Fibroblast of upper back skin (primary cell): ENCODE results near the gene WRAP53.

ENCODE experiments used
- DNase-seq: peaks from one replicate; pipeline ENCODE4 v3.0.0-alpha.2; 2013

WRAP53 gene

GRCh38 chr17:7684851-7685532 lies 3.3 kb upstream of the WRAP53 start:
- DNase-seq, result no peak

GRCh38 chr17:7685533-7686221 lies 2.6 kb upstream of the WRAP53 start:
- peak; percentile 92 for DNase-seq

DNA sequence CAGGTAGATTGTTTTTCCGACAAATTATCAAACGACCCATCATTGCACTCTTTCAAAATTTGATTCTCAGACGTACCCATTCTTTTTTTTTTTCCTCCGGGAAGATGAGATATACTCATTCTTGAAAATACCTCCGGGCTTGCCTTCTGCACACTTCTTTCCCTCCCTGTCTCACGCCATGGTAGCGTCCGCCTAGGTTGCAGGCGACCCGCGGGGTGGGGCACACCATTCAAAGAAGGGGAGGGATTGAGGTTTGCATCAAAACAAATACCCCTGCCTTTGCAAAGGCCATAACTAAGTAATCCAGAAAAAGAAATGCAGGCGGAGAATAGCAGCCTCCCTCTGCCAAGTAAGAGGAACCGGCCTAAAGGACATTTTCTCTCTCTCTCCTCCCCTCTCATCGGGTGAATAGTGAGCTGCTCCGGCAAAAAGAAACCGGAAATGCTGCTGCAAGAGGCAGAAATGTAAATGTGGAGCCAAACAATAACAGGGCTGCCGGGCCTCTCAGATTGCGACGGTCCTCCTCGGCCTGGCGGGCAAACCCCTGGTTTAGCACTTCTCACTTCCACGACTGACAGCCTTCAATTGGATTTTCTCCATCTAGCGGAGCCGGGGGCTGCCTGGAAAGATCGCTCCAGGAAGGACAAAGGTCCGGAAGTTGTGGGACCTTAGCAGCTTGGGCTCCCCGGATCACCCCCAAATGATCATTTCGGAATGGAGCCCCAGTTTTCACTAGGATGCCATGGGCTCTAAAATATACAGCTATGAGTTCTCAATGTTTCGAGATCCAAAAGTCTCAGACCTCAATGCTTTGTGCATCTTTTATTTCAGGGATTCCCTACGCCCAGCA lies 1.8 kb upstream of the WRAP53 start:
- DNase-seq, result peak; percentile 78

GRCh38 chr17:7687072-7687907 lies 987 bp upstream of the WRAP53 start, which contains the start of gene TP53:
TP53 (minus strand) TSS chr17:7687490; CDS start chr17:7676594, 10,896 bp downstream.
- peak; percentile 95 for DNase-seq

- no peak for DNase-seq
Measured at GRCh38 chr17:7688808-7689316, 585 bp downstream of the WRAP53 start.

DNA sequence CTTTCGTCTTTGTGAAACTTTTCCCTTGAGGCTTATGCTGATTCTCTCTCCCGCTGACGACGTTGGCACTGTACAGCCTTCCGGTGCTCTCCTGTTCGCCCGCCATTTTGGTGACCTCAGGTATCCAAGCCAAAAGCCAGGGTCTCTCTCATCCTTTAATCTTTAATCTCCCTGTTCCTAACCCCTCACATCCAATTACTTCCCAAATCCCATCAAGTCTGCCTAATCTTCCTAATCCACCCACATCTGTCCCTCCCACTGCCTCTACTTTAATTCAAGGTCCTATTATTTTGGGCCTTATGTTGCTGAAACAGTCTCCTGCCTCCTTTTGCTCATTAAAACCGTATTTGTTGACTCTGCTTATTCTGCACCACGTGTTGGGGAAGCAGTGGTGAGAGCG lies 7.3 kb downstream of the WRAP53 start:
- no peak for DNase-seq

- no peak for DNase-seq
Measured at GRCh38 chr17:7697828-7698588, 9.7 kb downstream of the WRAP53 start.

- no peak for DNase-seq
Measured at GRCh38 chr17:7700510-7700909, 12.2 kb downstream of the WRAP53 start.

DNA sequence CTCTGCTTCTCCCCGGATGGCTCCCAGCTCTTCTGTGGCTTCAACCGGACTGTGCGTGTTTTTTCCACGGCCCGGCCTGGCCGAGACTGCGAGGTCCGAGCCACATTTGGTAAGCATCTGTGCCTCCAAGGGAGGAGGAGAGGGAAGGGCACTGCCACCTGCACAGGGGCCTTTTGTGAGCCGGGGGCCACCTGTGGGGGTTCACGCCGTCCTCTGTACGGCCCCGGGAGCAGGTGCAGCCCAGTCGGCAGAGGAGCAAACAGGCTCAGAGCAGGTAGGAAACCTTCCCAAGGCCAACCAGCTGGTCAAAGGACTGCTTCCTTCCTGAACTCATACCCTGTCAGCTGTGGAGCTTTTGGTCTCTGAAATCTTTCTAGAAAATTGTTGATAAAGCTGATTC lies 13.4 kb downstream of the WRAP53 start:
- no peak for DNase-seq

DNA sequence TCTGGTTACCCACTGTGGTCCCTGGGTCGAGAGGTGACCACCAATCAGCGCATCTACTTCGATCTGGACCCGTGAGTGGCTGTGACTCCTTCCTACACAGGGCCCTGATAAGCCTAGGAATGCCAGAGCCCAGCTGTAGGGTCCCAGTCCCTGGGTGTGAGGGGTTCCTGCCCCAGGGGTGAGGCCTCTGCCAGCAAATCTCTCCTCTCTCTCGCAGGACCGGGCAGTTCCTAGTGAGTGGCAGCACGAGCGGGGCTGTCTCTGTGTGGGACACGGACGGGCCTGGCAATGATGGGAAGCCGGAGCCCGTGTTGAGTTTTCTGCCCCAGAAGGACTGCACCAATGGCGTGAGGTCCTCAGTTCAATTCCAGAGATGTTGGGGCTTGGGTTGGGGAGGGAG lies 14.5 kb downstream of the WRAP53 start:
- no peak for DNase-seq

DNA sequence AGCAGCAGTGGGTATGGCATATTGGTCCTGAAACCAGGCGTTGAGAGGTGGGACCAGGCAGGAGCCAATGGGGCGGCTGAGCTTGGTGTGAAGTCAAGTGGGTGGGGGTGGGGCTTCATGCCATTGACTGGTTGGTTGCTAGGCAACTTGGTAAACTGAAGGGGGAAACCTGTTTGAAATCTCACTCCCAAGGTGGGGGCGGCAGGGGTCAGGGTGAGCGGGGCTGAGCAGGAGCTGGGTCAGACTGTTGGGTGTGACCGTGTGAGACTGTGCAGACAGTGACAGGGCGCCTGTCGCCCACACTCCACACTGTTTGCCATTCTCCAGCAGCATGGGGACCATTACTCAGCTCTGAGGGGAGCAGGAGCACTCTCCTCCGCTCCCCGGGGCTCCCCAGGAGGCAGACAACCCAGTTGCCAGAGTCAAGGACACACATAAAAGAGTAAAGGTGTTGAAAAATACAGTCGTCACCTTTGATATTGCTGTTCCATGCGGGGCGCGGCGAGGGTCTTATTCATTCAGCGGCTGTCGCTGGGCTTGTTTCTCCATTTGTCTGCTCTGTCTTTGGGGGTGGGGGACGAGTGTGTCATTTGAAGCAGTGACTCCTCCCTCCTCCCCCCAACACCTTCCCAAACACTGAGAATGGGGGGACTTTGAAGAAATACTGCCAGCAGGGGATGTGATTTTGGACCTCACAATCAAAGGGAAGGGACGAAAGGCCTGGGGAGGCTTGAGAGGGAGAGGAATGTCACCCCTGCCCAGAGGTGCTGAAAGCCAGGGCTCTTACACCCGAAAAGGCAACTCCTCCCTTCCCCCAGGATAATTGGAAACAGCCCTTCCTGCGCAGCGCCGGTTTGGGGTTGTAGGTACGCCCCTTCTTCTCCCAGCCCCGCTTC lies 15.6 kb downstream of the WRAP53 start:
- DNase-seq, result peak; percentile 56

DNA sequence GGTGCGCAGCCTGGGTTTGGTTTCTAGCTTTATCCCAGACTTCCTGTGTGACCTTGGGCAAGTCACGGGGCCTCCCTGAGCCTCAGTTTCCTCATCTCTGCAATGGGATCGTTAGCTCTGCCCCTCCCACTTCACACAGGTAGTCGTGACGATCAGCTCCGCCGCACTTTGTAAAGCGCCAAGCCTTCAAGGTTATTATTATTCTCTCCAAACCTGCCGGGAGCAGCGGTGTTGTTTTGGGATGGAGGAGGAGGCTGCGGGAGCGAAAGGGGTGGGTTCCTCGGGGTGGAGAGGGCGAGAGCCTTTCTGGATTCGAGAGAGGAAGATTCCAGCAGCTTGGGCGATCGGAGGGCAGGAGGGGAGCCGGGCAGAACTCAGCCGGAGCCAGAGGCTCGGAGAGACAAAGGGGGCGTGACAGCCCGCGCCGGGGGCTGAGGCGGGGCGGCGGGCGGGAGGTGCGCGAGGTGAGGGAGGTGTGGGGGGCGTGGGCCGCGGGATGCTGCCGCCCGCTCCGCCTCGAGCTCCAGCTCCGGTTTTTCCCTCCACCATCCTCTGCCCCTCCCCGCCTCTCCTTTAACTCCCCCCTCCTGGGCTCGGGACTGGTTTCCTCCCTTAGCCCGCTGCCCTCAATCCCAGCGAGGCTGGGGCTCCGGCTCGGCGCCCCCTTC lies 16.5 kb downstream of the WRAP53 start, which contains the start of gene EFNB3:
EFNB3 (plus strand) TSS at position 602 of the 668 bp plus-strand sequence. CDS start 397 bp downstream, outside the sequence.
- peak; percentile 53 for DNase-seq

DNA sequence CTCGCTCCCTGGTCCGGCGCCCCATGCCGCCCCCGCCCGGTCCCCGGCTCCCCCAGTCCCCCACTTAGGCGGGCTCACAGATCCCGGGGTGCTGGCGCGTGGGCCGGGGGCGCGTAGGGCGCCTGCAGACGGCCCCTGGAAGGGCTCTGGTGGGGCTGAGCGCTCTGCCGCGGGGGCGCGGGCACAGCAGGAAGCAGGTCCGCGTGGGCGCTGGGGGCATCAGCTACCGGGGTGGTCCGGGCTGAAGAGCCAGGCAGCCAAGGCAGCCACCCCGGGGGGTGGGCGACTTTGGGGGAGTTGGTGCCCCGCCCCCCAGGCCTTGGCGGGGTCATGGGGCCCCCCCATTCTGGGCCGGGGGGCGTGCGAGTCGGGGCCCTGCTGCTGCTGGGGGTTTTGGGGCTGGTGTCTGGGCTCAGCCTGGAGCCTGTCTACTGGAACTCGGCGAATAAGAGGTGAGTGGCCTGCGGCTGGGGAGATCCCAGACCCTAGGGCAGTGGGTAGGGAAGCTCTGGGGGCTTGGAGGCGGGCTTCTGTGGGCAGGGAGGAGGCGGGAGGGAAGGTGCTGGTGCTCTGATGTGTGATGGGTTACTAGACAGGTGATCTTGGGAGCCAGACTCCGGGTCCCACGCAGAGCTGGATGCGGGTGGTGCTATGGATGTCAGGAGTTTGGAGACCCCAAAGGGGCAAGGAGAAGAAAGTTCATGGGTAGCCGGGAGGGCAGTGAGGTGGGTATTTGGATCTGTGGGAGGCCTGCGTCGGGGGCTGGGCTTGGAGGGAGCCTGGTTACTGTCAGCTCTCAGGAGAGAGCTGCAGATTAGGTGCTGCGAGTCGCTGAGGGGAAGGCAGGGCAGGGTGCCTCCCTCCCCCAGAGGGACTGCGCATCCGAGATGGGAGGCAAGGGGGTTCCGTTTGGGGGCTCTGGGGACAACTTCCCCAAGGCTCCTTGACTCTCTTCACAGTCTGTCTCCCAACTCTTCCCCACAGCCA lies 17.3 kb downstream of the WRAP53 start:
- DNase-seq, result no peak

- no peak for DNase-seq
Measured at GRCh38 chr17:7706631-7707354, 18.5 kb downstream of the WRAP53 start.

- DNase-seq, result no peak
Measured at GRCh38 chr17:7707446-7707845, 19.2 kb downstream of the WRAP53 start.

- no peak for DNase-seq
Measured at GRCh38 chr17:7707858-7708750, 19.8 kb downstream of the WRAP53 start.

- no peak for DNase-seq
Measured at GRCh38 chr17:7709031-7709430, 20.8 kb downstream of the WRAP53 start.
